Immature natural killer cell (primary cell): Measurements from ENCODE around the gene HNRNPL. TPM values are rescaled to one million over a fixed set of nuclear protein-coding genes. Genes with fewer than 3 reads are reported as not detected.
"Not testable (repeated sequence)": the region's sequence is repeated elsewhere in the genome, so short reads cannot be mapped to it uniquely, and the experiment has no call there.

ENCODE experiments used
- DNase-seq, 3 donors: peaks; one replicate each; pipeline ENCODE4 v3.0.0; 2022; ENCODE audit warnings: mixed read lengths in 1 of 3
- H3K27ac Mint-ChIP-seq, 6 donors: one replicate each; pipeline ENCODE4 v1.8.0; 2020; ENCODE audit warnings: mixed read lengths in 6 of 6, mild to moderate bottlenecking in 5 of 6, inconsistent platforms in 4 of 6, moderate library complexity in 3 of 6
- H3K27me3 Mint-ChIP-seq, 3 donors: one replicate each; pipeline ENCODE4 v1.8.0; 2020 to 2021; ENCODE audit warnings: low read depth in 3 of 3, mild to moderate bottlenecking in 3 of 3, mixed read lengths in 3 of 3, moderate library complexity in 3 of 3, inconsistent platforms in 1 of 3
- H3K36me3 Mint-ChIP-seq, 3 donors: one replicate each; pipeline ENCODE4 v1.8.0; 2020; ENCODE audit warnings: mixed read lengths in 3 of 3, inconsistent platforms in 2 of 3, mild to moderate bottlenecking in 2 of 3
- H3K4me1 Mint-ChIP-seq, 2 donors: one replicate each; pipeline ENCODE4 v1.8.0; 2020; ENCODE audit warnings: inconsistent platforms in 2 of 2, mild to moderate bottlenecking in 2 of 2, mixed read lengths in 2 of 2, moderate library complexity in 1 of 2
- H3K4me3 Mint-ChIP-seq, 5 donors: one replicate each; pipeline ENCODE4 v1.8.0; 2020; ENCODE audit warnings: mild to moderate bottlenecking in 5 of 5, mixed read lengths in 5 of 5, inconsistent platforms in 3 of 5, moderate library complexity in 3 of 5
- H3K9me3 Mint-ChIP-seq, 6 donors: one replicate each; pipeline ENCODE4 v1.8.0; 2020; ENCODE audit warnings: mild to moderate bottlenecking in 6 of 6, mixed read lengths in 6 of 6, inconsistent platforms in 4 of 6, moderate library complexity in 3 of 6
- polyA plus RNA-seq, 3 donors: library from polyadenylated mRNA; unstranded; fragments of 300-500 nt; fragmentation: Illumina TruSeq; gene quantifications; one replicate each; pipeline ENCODE4 v1.2.3, GENCODE V29; 2021

HNRNPL gene
- polyA plus RNA-seq, result 10 to 100 TPM; 16.8 to 89.6 (median 69.0) TPM

DNA sequence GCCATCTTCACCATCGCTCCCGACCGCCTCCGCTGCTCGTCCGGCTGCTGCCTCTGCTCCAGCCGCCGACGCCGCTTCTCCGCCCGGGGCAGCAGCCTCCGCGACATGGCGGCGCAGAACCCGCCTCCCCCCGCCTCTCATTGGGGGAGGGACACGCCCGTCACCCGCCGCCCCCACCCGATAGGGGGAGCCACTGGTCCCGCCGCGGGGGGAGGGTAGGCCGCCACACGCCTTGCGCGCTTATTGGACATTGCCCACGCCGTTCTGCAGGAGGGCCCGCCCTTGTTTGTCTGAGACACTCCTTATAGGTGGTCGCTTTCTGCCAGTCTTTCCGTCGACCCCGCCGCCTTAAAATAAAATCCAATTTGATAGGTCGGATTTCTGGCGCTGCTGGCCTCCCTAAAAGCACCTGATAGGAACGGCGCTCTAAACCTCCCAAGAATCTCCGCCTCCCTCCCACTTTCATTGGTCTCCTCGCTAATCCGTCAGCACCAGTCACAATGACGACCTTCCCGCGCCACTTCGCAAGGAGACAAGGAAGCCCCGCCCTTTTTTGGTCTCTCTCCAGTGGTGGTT, at the start of gene HNRNPL:
HNRNPL (minus strand) TSS at position 127 of the 576 bp plus-strand sequence; CDS start at position 107, 20 bp downstream.
- peaks cover 0 to 2% (median 0%) of the 10 kb centered on the region in 6 donors for H3K9me3 Mint-ChIP-seq
- peaks cover 36 to 52% (median 50%) of the 10 kb centered on the region in 3 donors for H3K27me3 Mint-ChIP-seq
- H3K36me3 Mint-ChIP-seq, result peaks cover 14 to 33% (median 18%) of the 10 kb centered on the region in 3 donors
- H3K4me1 Mint-ChIP-seq, result peaks cover 57 to 62% of the 10 kb centered on the region in 2 donors
- H3K4me3 Mint-ChIP-seq, result peak within 1 kb of the TSS; percentile 88 to 98 (median 94)
- DNase-seq, result peak; percentile 100
- H3K27ac Mint-ChIP-seq, result peak within 1 kb of the TSS; percentile 98 to 100 (median 100)

DNA sequence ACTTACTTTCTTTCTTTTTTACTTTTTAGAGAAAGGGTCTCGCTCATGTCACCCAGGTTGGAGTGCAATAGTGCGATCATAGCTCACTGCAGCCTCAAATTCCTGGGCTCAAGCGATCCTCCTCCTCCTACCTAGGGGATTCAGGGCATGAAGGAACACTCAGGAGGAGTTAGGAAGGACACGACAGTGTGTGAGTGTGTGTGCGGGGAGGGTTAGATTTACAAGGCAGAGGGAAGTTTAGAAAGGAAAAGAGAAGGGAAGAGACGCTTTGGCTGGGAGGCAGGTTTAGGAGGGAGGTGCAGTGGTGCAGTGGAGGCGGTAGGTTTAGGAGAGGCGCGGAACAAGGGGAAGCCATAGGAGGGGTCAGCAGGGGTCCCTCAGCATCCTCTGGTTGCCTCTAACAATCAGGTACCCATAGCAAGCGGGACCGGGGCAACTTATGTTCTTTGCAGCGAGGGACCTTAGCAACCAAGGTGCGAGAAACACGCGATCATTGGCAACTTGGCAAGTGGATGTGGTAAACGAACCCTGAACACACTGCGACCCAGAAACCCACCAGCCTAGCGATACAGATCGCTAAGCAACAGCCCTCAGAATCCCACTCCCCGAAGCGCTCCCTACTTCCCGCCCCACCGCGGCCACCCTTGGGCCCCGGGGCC, 49.1 kb upstream of the HNRNPL start:
- DNase-seq, result no peak
- no peaks in the 10 kb centered on the region for H3K9me3 Mint-ChIP-seq
- H3K4me1 Mint-ChIP-seq, result peaks cover 56 to 64% of the 10 kb centered on the region in 2 donors
- peak overlapping the region; percentile 91 to 98 (median 94) for H3K4me3 Mint-ChIP-seq
- H3K36me3 Mint-ChIP-seq, result peaks cover 0 to 15% (median 6%) of the 10 kb centered on the region in 3 donors
- peak overlapping the region; percentile 96 to 100 (median 100) for H3K27ac Mint-ChIP-seq
- H3K27me3 Mint-ChIP-seq, result peaks cover 7 to 16% (median 8%) of the 10 kb centered on the region in 3 donors

DNA sequence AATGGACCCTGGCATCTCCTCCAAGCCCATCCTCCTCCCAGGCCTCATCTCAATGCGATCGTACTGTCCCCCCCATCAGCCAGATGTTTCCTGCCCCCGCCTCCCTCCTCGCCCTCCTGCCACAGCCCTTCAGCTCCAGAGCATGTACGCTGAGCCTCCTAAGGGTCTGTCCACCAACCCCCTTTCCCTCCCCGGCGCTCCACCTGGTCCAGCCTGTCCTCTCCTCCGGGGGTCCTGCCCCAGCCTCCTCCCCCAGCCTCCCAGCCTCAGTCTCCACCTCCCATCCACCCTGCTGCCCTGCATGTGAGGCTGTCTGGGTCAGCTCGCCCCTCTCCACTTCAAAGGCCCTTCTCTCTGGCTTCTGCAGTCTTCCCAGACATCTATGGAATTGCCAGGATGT, 45.2 kb upstream of the HNRNPL start:
- Mint-ChIP-seq H3K9me3 (no peaks in the 10 kb centered on the region), H3K36me3 (peaks cover 5 to 12% (median 7%) of the 10 kb centered on the region in 3 donors), H3K4me3 (no peak overlapping the region), H3K27me3 (peaks cover 8 to 14% (median 9%) of the 10 kb centered on the region in 3 donors), H3K4me1 (peaks cover 33 to 34% of the 10 kb centered on the region in 2 donors), H3K27ac (peak overlapping the region in 3 of 6 donors; percentile 37 to 87 (median 81))
- no peak for DNase-seq

DNA sequence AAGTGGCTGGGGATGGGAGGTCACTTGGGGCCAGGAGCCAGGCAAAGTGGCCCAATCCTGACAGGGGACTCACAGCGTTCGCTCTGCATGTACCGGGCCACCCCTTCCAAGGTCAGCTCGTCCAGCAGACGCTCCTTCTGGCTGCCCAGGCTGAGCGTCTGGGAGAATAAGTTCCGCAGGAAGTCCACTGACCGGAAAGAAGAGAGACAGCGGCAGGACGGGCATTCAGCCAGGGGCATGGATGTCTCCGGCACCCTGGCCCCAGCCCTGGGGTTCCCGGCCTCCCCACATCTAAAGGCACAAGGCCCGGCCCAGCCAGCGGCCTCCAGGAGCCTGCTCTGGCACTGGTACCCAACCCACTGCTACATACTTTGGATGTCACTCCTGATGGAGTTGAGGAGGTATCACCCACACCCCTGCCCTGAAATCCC, 43.6 kb upstream of the HNRNPL start:
- H3K27me3 Mint-ChIP-seq, result peaks cover 0 to 2% (median under 1%) of the 10 kb centered on the region in 3 donors
- no peak for DNase-seq
- peaks cover 5 to 21% (median 9%) of the 10 kb centered on the region in 3 donors for H3K36me3 Mint-ChIP-seq
- peaks cover 19 to 21% of the 10 kb centered on the region in 2 donors for H3K4me1 Mint-ChIP-seq
- no peak overlapping the region for H3K4me3 Mint-ChIP-seq
- H3K27ac Mint-ChIP-seq, result no peak overlapping the region
- no peaks in the 10 kb centered on the region for H3K9me3 Mint-ChIP-seq

DNA sequence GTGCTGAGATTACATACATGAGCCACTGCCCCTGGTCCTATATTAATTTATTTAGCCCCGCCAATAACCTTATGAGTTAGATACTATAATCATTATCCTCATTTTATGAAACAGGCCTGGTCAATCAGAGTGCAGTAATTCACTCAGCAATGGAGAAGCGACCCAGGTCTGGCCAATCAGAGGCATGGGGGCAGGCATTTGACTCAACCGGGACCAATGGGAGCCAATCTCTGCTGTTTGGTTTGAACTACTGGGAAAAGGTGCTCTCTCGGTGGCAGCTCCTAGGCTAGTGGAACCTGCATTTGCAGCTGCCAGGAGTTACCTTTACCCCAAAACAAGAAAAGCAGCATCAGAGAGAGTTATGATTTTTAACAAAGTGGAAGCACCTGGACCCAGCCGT, 43.1 kb upstream of the HNRNPL start:
- H3K4me1 Mint-ChIP-seq, result peaks cover 14 to 15% of the 10 kb centered on the region in 2 donors
- H3K36me3 Mint-ChIP-seq, result peaks cover 5 to 21% (median 10%) of the 10 kb centered on the region in 3 donors
- H3K9me3 Mint-ChIP-seq, result no peaks in the 10 kb centered on the region
- no peak for DNase-seq
- peak overlapping the region in 3 of 6 donors; percentile 36 to 71 (median 40) for H3K27ac Mint-ChIP-seq
- H3K27me3 Mint-ChIP-seq, result peaks cover 0 to 2% (median 0%) of the 10 kb centered on the region in 3 donors
- H3K4me3 Mint-ChIP-seq, result no peak overlapping the region

DNA sequence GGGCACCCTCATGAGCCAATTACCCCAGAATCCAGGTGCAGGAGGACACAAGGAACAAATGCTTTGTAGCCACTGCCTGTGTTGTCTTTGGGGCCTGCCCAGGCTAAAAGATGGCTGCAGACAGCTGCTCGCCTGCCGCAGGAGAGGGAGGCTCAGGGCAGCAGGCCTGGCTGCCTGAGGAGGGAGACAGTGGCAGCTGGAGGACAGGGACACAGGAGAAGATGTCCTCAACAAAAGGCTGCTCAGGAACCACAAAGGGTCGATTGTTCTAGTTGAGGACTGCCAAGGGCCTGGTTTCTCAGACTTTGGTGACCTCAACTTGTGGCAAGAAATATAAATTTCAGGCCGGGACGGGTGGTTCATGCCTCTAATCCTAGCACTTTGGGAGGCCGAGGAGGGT, 42.0 kb upstream of the HNRNPL start:
- H3K4me1 Mint-ChIP-seq, result peaks cover 4 to 8% of the 10 kb centered on the region in 2 donors
- H3K4me3 Mint-ChIP-seq, result no peak overlapping the region
- H3K9me3 Mint-ChIP-seq, result no peaks in the 10 kb centered on the region
- no peak for DNase-seq
- peak overlapping the region in 1 of 6 donors; percentile 10 for H3K27ac Mint-ChIP-seq
- peaks cover 5 to 21% (median 10%) of the 10 kb centered on the region in 3 donors for H3K36me3 Mint-ChIP-seq
- H3K27me3 Mint-ChIP-seq, result peaks cover 0 to 2% (median 0%) of the 10 kb centered on the region in 3 donors

DNA sequence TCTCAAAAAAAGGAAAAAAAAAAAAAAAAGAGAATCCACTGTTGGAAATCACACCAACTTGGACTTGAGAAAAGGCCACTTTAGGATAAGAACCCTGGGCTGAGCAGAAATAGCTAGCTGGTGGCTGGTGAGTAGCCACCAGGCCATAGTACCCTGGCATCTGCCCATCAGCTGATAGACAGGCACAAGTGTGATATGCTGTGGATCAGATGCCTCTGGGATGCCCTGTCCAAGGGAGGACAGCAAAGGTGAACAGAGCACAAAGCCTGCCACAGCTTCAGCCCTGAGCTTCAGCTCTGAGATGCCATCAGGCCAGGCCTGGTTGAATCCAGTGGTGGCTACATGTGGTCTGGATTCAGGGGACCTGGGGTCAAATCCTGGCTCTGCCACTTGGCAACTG, 40.9 kb upstream of the HNRNPL start:
- Mint-ChIP-seq H3K4me1 (peaks cover 0 to 6% of the 10 kb centered on the region in 2 donors), H3K36me3 (peaks cover 5 to 24% (median 10%) of the 10 kb centered on the region in 3 donors), H3K27ac (no peak overlapping the region), H3K9me3 (no peaks in the 10 kb centered on the region), H3K27me3 (peaks cover 0 to 2% (median 0%) of the 10 kb centered on the region in 3 donors), H3K4me3 (no peak overlapping the region)
- DNase-seq, result no peak

DNA sequence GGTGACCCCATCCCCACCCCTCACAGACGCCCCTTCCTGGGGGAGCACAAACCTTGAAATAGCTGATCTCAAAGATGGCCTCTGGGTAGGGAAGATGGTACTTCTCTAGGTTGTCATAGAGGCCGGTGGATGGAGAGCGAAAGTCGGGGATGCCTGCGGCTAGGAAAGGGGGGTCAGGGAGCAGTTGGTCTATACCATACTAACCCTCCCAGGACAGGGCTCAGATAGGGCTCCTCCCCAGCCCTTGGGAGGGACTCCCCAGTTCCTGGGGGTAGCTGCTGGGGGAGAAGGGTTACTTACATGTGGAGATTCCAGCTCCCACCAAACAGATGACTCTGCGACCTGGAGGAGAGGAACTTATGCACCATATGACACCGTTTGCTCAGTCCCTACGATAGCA, 40.0 kb upstream of the HNRNPL start:
- Mint-ChIP-seq H3K27me3 (peaks cover 0 to 3% (median 2%) of the 10 kb centered on the region in 3 donors), H3K27ac (peak overlapping the region in 1 of 6 donors; percentile 69), H3K9me3 (no peaks in the 10 kb centered on the region), H3K36me3 (peaks cover 5 to 23% (median 10%) of the 10 kb centered on the region in 3 donors), H3K4me1 (peaks cover 0 to 5% of the 10 kb centered on the region in 2 donors), H3K4me3 (no peak overlapping the region)
- DNase-seq, result no peak

DNA sequence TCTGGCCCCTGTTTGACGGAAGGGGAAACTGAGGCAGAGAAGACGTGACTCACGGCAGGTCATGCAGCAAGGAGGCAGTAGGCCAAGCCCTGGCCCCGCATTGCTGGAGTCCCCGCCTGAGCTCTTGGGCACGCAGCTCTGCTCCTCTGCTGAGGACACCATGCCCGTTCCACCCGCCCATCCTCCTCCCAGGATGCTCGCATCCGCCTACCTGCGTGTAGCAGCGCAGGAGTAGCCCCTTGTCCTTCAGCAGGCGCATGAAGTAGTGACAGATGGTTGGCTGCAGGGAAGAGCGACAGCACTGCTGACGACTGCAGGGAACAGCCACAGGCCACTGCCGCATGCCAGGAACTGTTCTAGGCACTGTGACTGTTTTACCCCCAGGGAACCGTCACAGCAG, 39.1 kb upstream of the HNRNPL start:
- peaks cover 0 to 4% (median 3%) of the 10 kb centered on the region in 3 donors for H3K27me3 Mint-ChIP-seq
- peaks cover 5 to 20% (median 7%) of the 10 kb centered on the region in 3 donors for H3K36me3 Mint-ChIP-seq
- H3K27ac Mint-ChIP-seq, result peak overlapping the region in 3 of 6 donors; percentile 7 to 61 (median 46)
- H3K9me3 Mint-ChIP-seq, result no peaks in the 10 kb centered on the region
- H3K4me1 Mint-ChIP-seq, result peaks cover 0 to 3% of the 10 kb centered on the region in 2 donors
- DNase-seq, result no peak
- H3K4me3 Mint-ChIP-seq, result no peak overlapping the region

DNA sequence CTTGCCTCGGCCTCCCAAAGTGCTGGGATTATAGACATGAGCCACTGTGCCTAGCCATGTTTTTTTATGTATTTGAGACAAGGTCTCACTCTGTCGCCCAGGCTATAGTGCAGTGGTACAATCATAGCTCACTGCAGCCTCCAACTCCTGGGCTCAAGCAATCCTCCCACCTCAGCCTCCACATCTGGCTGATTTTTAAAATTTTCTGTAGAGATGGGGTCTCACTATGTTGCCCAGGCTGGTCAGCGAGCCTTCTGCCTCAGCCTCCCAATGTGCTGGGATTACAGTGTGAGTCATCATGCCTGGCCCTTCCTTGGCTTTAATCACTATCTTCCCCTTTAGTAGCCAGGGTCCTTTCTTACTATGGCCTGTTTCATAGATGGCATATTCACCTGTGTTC, 34.9 kb upstream of the HNRNPL start:
- H3K9me3 Mint-ChIP-seq, H3K27ac Mint-ChIP-seq, H3K4me3 Mint-ChIP-seq, DNase-seq, H3K4me1 Mint-ChIP-seq, H3K27me3 Mint-ChIP-seq: not testable (repeated sequence)
- peaks cover 3 to 17% (median 11%) of the 10 kb centered on the region in 3 donors for H3K36me3 Mint-ChIP-seq

DNA sequence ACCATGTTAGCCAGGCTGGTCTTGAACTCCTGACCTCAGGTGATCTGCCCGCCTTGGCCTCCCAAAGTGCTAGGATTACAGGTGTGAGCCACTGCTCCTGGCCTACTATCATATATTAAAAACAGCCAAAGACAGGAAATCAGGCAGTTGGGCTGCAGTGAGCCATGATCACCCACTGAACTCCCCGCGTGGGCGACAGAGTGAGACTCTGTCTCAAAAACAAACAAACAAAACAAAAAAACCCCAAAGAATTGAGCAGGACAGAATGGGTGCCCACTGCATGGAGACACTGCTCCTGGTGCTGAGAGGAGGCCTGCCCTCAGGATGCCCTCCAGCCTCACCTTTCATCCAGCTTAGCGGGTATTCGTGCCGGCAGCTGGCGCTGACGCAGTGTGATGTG, 33.5 kb upstream of the HNRNPL start:
- Mint-ChIP-seq H3K36me3 (peaks cover under 1 to 11% (median 8%) of the 10 kb centered on the region in 3 donors), H3K4me3 (no peak overlapping the region), H3K4me1 (peaks cover 8 to 17% of the 10 kb centered on the region in 2 donors), H3K27ac (peak overlapping the region in 3 of 6 donors; percentile 51 to 66 (median 62)), H3K27me3 (peaks cover 2 to 10% (median 4%) of the 10 kb centered on the region in 3 donors), H3K9me3 (no peaks in the 10 kb centered on the region)
- DNase-seq, result no peak

DNA sequence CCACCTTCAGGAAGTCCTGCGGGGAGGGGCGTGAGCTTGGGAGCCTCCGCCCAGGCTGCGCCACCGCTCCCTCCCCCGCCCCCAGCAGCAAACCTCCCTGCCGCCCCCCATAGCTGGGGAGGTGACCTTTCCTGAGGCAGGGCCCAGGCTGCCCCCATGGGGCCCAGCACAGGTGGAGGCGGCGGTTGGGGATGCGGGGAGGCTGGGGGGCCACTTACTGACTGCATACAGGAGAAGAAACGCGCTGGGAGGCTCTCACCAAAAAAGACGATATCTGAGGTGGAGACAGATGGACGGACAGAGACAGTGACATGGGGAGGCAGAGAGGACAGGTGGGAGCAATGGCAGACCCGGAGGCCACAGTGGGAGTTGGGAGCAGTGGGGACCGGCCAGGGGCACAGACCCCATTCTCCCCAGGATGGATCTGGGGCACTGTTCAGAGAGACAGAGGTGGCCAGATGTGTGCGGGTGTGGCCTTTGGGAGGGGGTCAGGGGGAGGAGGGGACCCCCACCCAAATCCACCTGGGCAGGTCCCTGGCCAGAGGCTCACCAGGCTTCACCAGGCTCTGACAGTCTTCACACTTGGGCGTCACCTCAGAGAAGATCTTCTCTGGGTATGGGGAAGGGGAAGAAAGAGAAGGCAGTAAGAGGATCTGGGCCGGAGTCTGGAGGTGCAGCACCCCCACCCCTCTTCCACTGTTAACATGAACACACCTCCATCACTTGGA, 31.3 kb upstream of the HNRNPL start:
- H3K9me3 Mint-ChIP-seq, result no peaks in the 10 kb centered on the region
- H3K27me3 Mint-ChIP-seq, result peaks cover 2 to 10% (median 4%) of the 10 kb centered on the region in 3 donors
- DNase-seq, result no peak
- H3K27ac Mint-ChIP-seq, result peak overlapping the region in 4 of 6 donors; percentile 32 to 48 (median 42)
- H3K36me3 Mint-ChIP-seq, result peaks cover 0 to 11% (median 5%) of the 10 kb centered on the region in 3 donors
- H3K4me3 Mint-ChIP-seq, result no peak overlapping the region
- H3K4me1 Mint-ChIP-seq, result peaks cover 25 to 32% of the 10 kb centered on the region in 2 donors

DNA sequence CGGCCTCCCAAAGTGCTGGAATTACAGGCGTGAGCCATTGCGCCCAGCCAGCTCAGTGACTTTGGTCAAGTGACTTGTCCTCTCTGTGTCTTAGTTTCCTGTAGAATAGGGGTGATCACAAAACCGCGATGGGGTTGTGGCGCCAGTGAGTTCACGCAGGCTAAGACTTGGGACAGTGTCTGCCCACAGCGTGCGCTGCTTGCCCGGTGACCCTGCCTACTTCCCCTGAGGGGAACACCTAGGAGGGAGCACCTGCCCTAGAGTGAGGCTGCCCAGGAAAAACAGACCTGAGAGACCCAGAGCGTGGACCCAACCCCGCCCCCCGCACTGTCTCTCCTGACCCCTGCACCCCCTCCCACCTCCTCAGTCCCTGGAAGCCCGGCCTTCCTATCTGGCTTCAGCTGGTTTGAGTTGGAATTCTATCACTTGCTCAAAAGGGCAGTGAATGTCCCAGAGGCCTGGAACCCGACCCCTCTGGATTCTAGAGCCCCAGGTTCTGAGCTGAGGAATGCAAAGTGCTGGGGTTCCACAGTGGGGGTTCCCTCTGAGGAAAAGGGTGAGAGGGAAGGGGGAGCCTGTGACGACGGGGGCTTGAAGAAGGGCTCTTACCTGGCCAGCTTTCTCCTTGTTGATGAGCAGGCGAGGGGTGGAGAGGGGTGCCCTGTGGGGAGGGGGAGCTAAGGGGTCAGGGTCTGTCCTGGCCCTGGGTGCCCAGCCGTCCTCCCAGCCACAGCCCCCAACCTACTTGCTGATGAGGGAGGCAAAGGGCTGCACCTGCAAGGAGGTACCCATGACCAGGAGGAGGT, 30.5 kb upstream of the HNRNPL start:
- peaks cover 31 to 36% of the 10 kb centered on the region in 2 donors for H3K4me1 Mint-ChIP-seq
- H3K4me3 Mint-ChIP-seq, result peak overlapping the region in 2 of 5 donors; percentile 17 to 35
- H3K27ac Mint-ChIP-seq, result peak overlapping the region in 5 of 6 donors; percentile 30 to 84 (median 73)
- no peaks in the 10 kb centered on the region for H3K9me3 Mint-ChIP-seq
- DNase-seq, result no peak
- peaks cover 2 to 10% (median 4%) of the 10 kb centered on the region in 3 donors for H3K27me3 Mint-ChIP-seq
- peaks cover 0 to 11% (median 5%) of the 10 kb centered on the region in 3 donors for H3K36me3 Mint-ChIP-seq
